ENCODE data around the gene DLGAP3. TPM values are rescaled to one million over a fixed set of nuclear protein-coding genes. Genes with fewer than 3 reads are reported as not detected.

The DLGAP3 gene
- total RNA-seq, 1 donor from 2014 or later = 44.8 TPM

DNA sequence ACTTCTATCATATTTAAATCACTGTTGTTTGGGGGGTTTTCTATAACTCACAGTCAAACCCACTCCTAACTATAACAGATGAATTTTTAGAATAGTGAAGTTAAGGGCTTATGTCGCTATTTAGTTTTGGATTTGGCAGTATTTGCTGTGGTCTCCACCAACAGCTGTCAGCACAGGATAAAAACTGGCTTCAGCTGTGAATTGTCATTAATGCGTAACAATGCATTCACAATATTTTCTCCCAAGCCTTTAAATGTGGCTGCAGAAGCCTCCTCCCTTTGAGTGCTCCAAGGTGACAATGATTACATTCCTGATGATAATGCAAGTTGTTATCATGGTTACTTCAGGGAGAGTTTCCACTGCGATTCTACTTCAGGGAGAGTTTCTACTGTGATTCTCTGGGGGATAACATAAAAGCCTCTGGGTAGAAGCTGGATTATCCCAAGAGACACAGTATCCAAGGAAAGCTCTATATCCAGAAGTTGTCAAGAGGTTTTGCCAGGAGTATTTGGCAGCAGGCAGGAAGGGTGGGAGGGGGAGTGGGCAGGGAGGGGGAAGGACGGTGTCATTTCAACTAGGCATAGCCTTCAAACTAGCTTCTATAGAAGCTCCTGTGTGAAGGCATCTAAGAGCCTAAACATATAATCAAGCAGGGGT is 55.0 kb downstream of the DLGAP3 start:
- no peak for DNase-seq
- TF ChIP-seq, protein P1, sequence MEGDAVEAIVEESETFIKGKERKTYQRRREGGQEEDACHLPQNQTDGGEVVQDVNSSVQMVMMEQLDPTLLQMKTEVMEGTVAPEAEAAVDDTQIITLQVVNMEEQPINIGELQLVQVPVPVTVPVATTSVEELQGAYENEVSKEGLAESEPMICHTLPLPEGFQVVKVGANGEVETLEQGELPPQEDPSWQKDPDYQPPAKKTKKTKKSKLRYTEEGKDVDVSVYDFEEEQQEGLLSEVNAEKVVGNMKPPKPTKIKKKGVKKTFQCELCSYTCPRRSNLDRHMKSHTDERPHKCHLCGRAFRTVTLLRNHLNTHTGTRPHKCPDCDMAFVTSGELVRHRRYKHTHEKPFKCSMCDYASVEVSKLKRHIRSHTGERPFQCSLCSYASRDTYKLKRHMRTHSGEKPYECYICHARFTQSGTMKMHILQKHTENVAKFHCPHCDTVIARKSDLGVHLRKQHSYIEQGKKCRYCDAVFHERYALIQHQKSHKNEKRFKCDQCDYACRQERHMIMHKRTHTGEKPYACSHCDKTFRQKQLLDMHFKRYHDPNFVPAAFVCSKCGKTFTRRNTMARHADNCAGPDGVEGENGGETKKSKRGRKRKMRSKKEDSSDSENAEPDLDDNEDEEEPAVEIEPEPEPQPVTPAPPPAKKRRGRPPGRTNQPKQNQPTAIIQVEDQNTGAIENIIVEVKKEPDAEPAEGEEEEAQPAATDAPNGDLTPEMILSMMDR (IDR thresholded peaks at IDR 0.05; ENCODE audit: partially characterized antibody, unreplicated experiment) = no peak
- Mint-ChIP-seq H3K36me3 (ENCODE audit: unreplicated experiment) (no peaks in the 10 kb centered on the region), H3K27me3 (ENCODE audit: unreplicated experiment) (peaks cover 7% of the 10 kb centered on the region), H3K4me3 (ENCODE audit: unreplicated experiment) (no peak overlapping the region), H3K27ac (ENCODE audit: unreplicated experiment) (no peak overlapping the region), H3K9me3 (ENCODE audit: unreplicated experiment) (peaks cover 5% of the 10 kb centered on the region), H3K4me1 (ENCODE audit: low read depth, unreplicated experiment) (peaks cover 21% of the 10 kb centered on the region)

DNA sequence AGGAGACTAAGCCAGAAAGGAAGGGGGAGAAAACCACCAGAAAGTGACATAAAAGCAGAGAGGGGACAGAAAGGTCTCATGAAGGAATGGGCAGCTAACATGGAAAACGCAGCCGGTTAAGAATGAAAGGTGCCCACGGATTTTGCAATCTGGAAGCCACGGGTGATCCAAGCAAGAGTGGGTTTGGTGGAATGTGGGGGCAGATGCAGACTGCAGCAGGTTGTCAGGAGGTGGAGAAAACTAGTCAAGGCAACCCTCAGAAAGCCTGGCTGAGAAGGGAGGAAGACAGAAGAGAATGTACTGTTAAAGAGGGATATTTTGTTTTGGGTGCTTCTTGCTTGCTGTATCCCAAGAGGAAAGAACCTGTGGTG is 57.3 kb downstream of the DLGAP3 start:
- Mint-ChIP-seq H3K9me3 (ENCODE audit: unreplicated experiment) (peaks cover 5% of the 10 kb centered on the region), H3K36me3 (ENCODE audit: unreplicated experiment) (peaks cover 8% of the 10 kb centered on the region), H3K4me3 (ENCODE audit: unreplicated experiment) (no peak overlapping the region), H3K27me3 (ENCODE audit: unreplicated experiment) (peaks cover 9% of the 10 kb centered on the region), H3K4me1 (ENCODE audit: low read depth, unreplicated experiment) (peaks cover 21% of the 10 kb centered on the region), H3K27ac (ENCODE audit: unreplicated experiment) (no peak overlapping the region)
- TF ChIP-seq, protein P1 (IDR thresholded peaks at IDR 0.05; ENCODE audit: partially characterized antibody, unreplicated experiment) = no peak
- no peak for DNase-seq

DNA sequence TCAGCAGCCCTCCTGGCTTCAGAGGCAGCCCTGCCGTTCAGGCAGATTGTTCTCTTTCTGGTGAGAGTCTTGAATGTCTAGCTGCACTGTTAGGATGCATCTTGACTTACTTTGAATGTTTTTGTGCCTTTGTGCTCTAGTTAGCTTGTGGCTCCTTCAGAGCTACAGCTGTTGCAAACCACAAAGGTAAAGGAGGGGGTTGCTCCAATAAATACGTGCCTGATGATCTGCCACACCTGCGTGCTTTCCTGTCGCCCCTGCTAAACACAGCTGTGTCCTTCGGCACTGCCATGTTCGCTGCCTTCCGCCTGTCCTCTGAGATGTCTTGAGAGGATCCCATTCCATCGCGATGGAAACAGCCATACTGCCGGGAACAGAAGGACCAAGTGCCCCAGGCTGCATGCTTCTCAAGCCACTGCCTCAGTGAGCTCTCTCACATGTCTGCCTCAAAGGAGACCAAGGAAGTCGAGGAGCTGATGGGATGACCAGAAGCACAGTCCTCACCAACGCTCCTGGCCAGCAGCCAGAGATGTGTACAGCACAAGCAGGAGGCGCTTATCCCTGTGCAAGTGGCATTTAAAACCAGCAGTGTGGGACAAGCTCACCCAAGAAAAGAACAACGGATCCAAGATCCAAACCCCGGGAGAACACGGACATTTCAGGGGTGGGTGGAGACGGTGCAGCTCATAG is 57.9 kb downstream of the DLGAP3 start:
- peaks cover 5% of the 10 kb centered on the region for H3K9me3 Mint-ChIP-seq (ENCODE audit: unreplicated experiment)
- H3K27ac Mint-ChIP-seq (ENCODE audit: unreplicated experiment) = peak overlapping the region; percentile 78
- peaks cover 8% of the 10 kb centered on the region for H3K36me3 Mint-ChIP-seq (ENCODE audit: unreplicated experiment)
- peaks cover 21% of the 10 kb centered on the region for H3K4me1 Mint-ChIP-seq (ENCODE audit: low read depth, unreplicated experiment)
- DNase-seq = no peak
- peak overlapping the region; percentile 66 for H3K4me3 Mint-ChIP-seq (ENCODE audit: unreplicated experiment)
- H3K27me3 Mint-ChIP-seq (ENCODE audit: unreplicated experiment) = peaks cover 9% of the 10 kb centered on the region
- TF ChIP-seq, protein P1 (IDR thresholded peaks at IDR 0.05; ENCODE audit: partially characterized antibody, unreplicated experiment) = no peak

DNA sequence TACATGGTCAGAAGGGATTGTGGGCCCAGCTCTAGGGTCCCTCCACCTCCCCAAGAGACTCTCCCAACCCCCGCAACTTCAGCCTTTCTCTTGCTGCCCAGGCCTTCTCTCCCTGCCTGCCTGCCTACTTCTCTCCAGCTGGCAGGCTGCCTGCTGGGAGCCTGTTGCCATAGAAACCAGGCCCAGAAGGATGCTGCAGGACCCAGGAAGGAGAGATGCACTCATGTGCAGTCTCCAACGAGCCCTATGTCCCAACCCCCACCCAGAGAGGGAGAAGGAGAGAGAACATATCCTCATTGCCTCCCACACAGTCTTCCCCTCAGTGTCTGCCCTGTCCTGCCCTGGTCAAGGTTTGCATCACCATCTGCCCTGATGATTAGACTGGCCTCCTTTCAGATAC is 59.1 kb downstream of the DLGAP3 start:
- Mint-ChIP-seq H3K27me3 (ENCODE audit: unreplicated experiment) (peaks cover 9% of the 10 kb centered on the region), H3K27ac (ENCODE audit: unreplicated experiment) (peak overlapping the region; percentile 96), H3K4me3 (ENCODE audit: unreplicated experiment) (peak overlapping the region; percentile 73), H3K36me3 (ENCODE audit: unreplicated experiment) (peaks cover 8% of the 10 kb centered on the region), H3K9me3 (ENCODE audit: unreplicated experiment) (peaks cover 5% of the 10 kb centered on the region), H3K4me1 (ENCODE audit: low read depth, unreplicated experiment) (peaks cover 19% of the 10 kb centered on the region)
- peak; percentile 69 for DNase-seq
- TF ChIP-seq, protein P1 (IDR thresholded peaks at IDR 0.05; ENCODE audit: partially characterized antibody, unreplicated experiment) = no peak

DNA sequence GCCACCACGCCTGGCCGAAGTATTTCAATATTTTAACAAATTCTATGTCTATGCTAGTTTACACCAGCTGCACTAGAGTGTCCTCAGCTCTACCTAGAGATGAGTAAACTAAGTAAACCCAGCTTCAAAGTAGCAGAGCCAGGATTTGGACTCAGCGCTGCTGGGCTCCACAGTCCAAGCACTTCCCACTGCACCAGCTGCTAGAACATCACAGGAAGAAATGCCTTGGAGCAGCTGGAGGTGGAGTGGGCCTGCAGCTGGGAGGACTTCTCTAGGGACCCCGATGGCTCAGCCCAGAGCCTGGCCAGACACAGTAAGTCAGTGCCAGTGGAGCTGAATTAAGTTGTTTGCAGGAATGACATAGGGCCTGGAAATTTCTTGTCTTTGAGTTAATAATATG is 59.7 kb downstream of the DLGAP3 start:
- Mint-ChIP-seq H3K4me3 (ENCODE audit: unreplicated experiment) (peak overlapping the region; percentile 64), H3K27ac (ENCODE audit: unreplicated experiment) (peak overlapping the region; percentile 96), H3K4me1 (ENCODE audit: low read depth, unreplicated experiment) (peaks cover 18% of the 10 kb centered on the region), H3K36me3 (ENCODE audit: unreplicated experiment) (peaks cover 8% of the 10 kb centered on the region), H3K27me3 (ENCODE audit: unreplicated experiment) (peaks cover 9% of the 10 kb centered on the region), H3K9me3 (ENCODE audit: unreplicated experiment) (peaks cover 5% of the 10 kb centered on the region)
- DNase-seq = no peak
- TF ChIP-seq, protein P1 (IDR thresholded peaks at IDR 0.05; ENCODE audit: partially characterized antibody, unreplicated experiment) = no peak
